GM12874 (cell line): ENCODE results near the gene PSMG4.

ENCODE experiments used
- TF ChIP-seq, protein P1 (sequence below): IDR thresholded peaks from 2 replicates; pipeline ENCODE4 v1.5.1; 2011; ENCODE audit warnings: low read depth, mild to moderate bottlenecking, control low read depth, low read length, moderate library complexity; ENCODE audit not compliant: insufficient read depth

The PSMG4 gene

GRCh38 chr6:3308106-3308505, 49.4 kb downstream of the PSMG4 start:
- TF ChIP-seq, protein P1, sequence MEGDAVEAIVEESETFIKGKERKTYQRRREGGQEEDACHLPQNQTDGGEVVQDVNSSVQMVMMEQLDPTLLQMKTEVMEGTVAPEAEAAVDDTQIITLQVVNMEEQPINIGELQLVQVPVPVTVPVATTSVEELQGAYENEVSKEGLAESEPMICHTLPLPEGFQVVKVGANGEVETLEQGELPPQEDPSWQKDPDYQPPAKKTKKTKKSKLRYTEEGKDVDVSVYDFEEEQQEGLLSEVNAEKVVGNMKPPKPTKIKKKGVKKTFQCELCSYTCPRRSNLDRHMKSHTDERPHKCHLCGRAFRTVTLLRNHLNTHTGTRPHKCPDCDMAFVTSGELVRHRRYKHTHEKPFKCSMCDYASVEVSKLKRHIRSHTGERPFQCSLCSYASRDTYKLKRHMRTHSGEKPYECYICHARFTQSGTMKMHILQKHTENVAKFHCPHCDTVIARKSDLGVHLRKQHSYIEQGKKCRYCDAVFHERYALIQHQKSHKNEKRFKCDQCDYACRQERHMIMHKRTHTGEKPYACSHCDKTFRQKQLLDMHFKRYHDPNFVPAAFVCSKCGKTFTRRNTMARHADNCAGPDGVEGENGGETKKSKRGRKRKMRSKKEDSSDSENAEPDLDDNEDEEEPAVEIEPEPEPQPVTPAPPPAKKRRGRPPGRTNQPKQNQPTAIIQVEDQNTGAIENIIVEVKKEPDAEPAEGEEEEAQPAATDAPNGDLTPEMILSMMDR: no peak

GRCh38 chr6:3309391-3310050, 50.8 kb downstream of the PSMG4 start:
- TF ChIP-seq, protein P1: no peak

DNA sequence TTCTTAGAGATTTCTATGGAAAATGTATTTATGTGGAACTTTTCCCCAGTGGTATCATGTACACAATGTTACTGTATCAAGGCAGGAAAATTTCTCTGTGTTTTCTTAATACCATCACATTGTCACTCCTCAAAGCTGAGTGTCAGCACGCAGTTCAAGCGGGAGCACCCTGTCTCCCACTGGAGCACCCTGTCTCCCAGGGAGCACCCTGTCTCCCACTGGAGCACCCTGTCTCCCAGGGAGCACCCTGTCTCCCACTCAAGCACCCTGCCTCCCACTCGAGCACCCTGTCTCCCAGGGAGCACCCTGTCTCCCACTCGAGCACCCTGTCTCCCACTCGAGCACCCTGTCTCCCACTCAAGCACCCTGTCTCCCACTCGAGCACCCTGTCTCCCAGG, 51.3 kb downstream of the PSMG4 start:
- TF ChIP-seq, protein P1: no peak

- TF ChIP-seq, protein P1: no peak
These were observed 52.0 kb downstream of the PSMG4 start for GRCh38 chr6:3310703-3311102.

- TF ChIP-seq, protein P1: no peak
These were observed 53.1 kb downstream of the PSMG4 start for GRCh38 chr6:3311826-3312225.

- TF ChIP-seq, protein P1: no peak
These were observed 54.0 kb downstream of the PSMG4 start for GRCh38 chr6:3312604-3313231.

DNA sequence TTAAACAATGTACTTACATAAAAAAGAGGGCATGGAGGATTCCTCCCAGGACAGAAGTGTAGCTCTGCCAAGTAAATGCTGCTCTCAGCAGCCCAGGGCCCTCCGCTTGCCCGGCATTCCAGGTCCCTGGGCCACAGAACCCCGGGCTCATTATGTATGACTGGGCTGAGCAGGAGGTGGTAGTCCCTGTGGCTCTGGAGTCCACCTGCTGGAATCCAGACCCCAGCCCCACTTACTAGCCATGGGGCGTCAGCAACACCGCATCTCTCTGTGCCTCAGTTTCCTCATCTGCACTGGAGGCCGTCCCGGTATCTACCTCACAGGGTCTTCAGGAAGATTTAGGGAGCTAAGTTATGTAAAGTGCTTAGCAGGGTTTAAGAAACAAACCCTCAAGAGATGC, 55.4 kb downstream of the PSMG4 start:
- TF ChIP-seq, protein P1: no peak
